HCT116 (cell line): Measurements from ENCODE around the gene CCDC102B. TPM values are rescaled to one million over a fixed set of nuclear protein-coding genes. Genes with fewer than 3 reads are reported as not detected.

Experiments used
- ATAC-seq: fragments of 200-7000 bp; cut with Tn5 transposase; 2 replicates; pipeline ENCODE4 v1.9.1; 2020; ENCODE audit warnings: mild to moderate bottlenecking, moderate library complexity
- BruUV-seq: library from RNA; stranded (reverse); fragments of 400-500 nt; replicated peaks from 2 replicates; lab custom pipeline; 2021; lab: Mats Ljungman, UMichigan
- CTCF ChIA-PET: fragments of 300-600 bp; sonication (Branson Sonifier 250); formaldehyde crosslinking; loops from one replicate; lab custom pipeline; 2021; ENCODE audit warnings: antibody characterized with exemption; lab: Charles Lee
- POLR2A ChIA-PET: fragments of 300-600, 350-600 bp; sonication (Branson Sonifier 250); formaldehyde crosslinking; loops from one replicate; lab custom pipeline; 2021; ENCODE audit warnings: antibody characterized with exemption; lab: Charles Lee
- RAD21 ChIA-PET, 2 experiments: fragments of 300-600 bp; sonication (Branson Sonifier 250); formaldehyde crosslinking; loops; one replicate each; lab custom pipeline; 2023; ENCODE audit warnings: low total read pairs in 2 of 2; ENCODE audit not compliant: uncharacterized antibody in 2 of 2, unreplicated experiment in 2 of 2, low non-redundant PET in 1 of 2; lab: Charles Lee
- DNase-seq: peaks from one replicate; pipeline ENCODE4 v3.0.0-alpha.2; 2010; ENCODE audit warnings: low read depth, low spot score
- H2AFZ ChIP-seq: fragments of 200-600 bp; shearing (Covaris generic), sonication (generic); 2 replicates; pipeline ENCODE4 v1.6.1; 2017; ENCODE audit warnings: low read depth, mixed run types, mixed read lengths, antibody characterized with exemption, low read length; ENCODE audit not compliant: poor library complexity, severe bottlenecking
- H3K27ac ChIP-seq: 2 replicates; pipeline ENCODE4 v1.5.1; 2012; ENCODE audit warnings: low read depth, low read length
- H3K27me3 ChIP-seq: fragments of 200-600 bp; sonication (generic); 2 replicates; pipeline ENCODE4 v1.6.1; 2016; ENCODE audit warnings: mixed run types, low read length, mixed read lengths; ENCODE audit not compliant: insufficient read depth
- H3K36me3 ChIP-seq, 2 experiments: fragments of 200-500 bp in 1 of 2; fragments of 200-600 bp in 1 of 2; sonication (Bioruptor generic) in 1 of 2; sonication (generic) in 1 of 2; 2 replicates each; pipeline versions ENCODE4 v1.5.1 to v1.6.1; 2014 to 2016; ENCODE audit warnings: low read length in 2 of 2, inconsistent platforms in 1 of 2, mixed read lengths in 1 of 2, mixed run types in 1 of 2; ENCODE audit not compliant: insufficient read depth in 2 of 2, control insufficient read depth in 1 of 2
- H3K4me1 ChIP-seq, 2 experiments: fragments of 200-600 bp in 1 of 2; sonication (generic) in 1 of 2; 2 replicates each; pipeline versions ENCODE4 v1.5.1 to v1.6.1; 2012 to 2017; ENCODE audit warnings: low read length in 2 of 2, inconsistent platforms in 1 of 2, mild to moderate bottlenecking in 1 of 2, mixed read lengths in 1 of 2, mixed run types in 1 of 2, moderate library complexity in 1 of 2; ENCODE audit not compliant: insufficient read depth in 2 of 2, control insufficient read depth in 1 of 2
- H3K4me2 ChIP-seq: fragments of 200-600 bp; sonication (generic); 2 replicates; pipeline ENCODE4 v1.6.1; 2017; ENCODE audit warnings: mixed run types, low read length, mixed read lengths
- H3K4me3 ChIP-seq, 2 experiments: fragments of 200-600 bp in 1 of 2; sonication (generic) in 1 of 2; replicated peaks in 1 of 2; 2 replicates each; pipeline ENCODE4 v1.5.1; 2011 to 2016; ENCODE audit warnings: low read length in 2 of 2, control low read depth in 1 of 2, low read depth in 1 of 2, mild to moderate bottlenecking in 1 of 2, mixed read lengths in 1 of 2, mixed run types in 1 of 2
- H3K79me2 ChIP-seq: fragments of 200-600 bp; sonication (generic); 2 replicates; pipeline ENCODE4 v1.6.1; 2017; ENCODE audit warnings: mild to moderate bottlenecking, mixed run types, low read length, moderate library complexity, mixed read lengths; ENCODE audit not compliant: insufficient read depth
- H3K9ac ChIP-seq: fragments of 200-600 bp; sonication (generic); 2 replicates; pipeline ENCODE4 v1.6.1; 2016; ENCODE audit warnings: low read length, mixed read lengths
- H3K9me2 ChIP-seq: fragments of 200-600 bp; sonication (generic), shearing (Covaris generic); 2 replicates; pipeline ENCODE4 v1.6.1; 2017; ENCODE audit warnings: mixed run types, mild to moderate bottlenecking, moderate library complexity; ENCODE audit not compliant: insufficient read depth
- H3K9me3 ChIP-seq, 2 experiments: fragments of 200-500 bp in 1 of 2; fragments of 200-600 bp in 1 of 2; sonication (Bioruptor generic) in 1 of 2; sonication (generic) in 1 of 2; 2 replicates each; pipeline ENCODE4 v1.6.1; 2014 to 2017; ENCODE audit warnings: low read length in 2 of 2, mixed read lengths in 2 of 2, inconsistent platforms in 1 of 2, low read depth in 1 of 2, mild to moderate bottlenecking in 1 of 2, mixed run types in 1 of 2, moderate library complexity in 1 of 2; ENCODE audit not compliant: control insufficient read depth in 1 of 2, insufficient read depth in 1 of 2
- H4K20me1 ChIP-seq: fragments of 200-600 bp; sonication (generic), shearing (Covaris generic); 2 replicates; pipeline ENCODE4 v1.6.1; 2017; ENCODE audit warnings: mixed run types, mild to moderate bottlenecking, moderate library complexity; ENCODE audit not compliant: insufficient read depth
- ATF3 ChIP-seq: IDR thresholded peaks from 2 replicates; pipeline ENCODE4 v1.6.1; 2012
- CBX3 ChIP-seq: IDR thresholded peaks from 2 replicates; pipeline ENCODE4 v1.6.1; 2012; ENCODE audit warnings: low read depth
- ELF1 ChIP-seq: IDR thresholded peaks from 2 replicates; pipeline ENCODE4 v1.6.1; 2012; ENCODE audit warnings: low read depth, borderline replicate concordance
- EZH2 ChIP-seq: fragments of 200-600 bp; sonication (generic); IDR thresholded peaks from 2 replicates; pipeline ENCODE4 v1.6.1; 2017; ENCODE audit warnings: antibody characterized with exemption, mixed run types
- EZH2phosphoT487 ChIP-seq: fragments of 200-600 bp; IDR thresholded peaks from 2 replicates; pipeline ENCODE4 v1.6.1; 2018; ENCODE audit warnings: antibody characterized with exemption, borderline replicate concordance
- FOSL1 ChIP-seq: IDR thresholded peaks from 2 replicates; pipeline ENCODE4 v1.6.1; 2012; ENCODE audit warnings: low read depth
- JUND ChIP-seq: IDR thresholded peaks from 2 replicates; pipeline ENCODE4 v1.6.1; 2012
- MAX ChIP-seq: IDR thresholded peaks from 2 replicates; pipeline ENCODE4 v1.6.1; 2012
- RAD21 ChIP-seq: IDR thresholded peaks from 2 replicates; pipeline ENCODE4 v1.6.1; 2012; ENCODE audit warnings: low read depth, mild to moderate bottlenecking
- REST ChIP-seq: IDR thresholded peaks from 2 replicates; pipeline ENCODE4 v1.6.1; 2012; ENCODE audit warnings: low read depth
- SIN3A ChIP-seq: IDR thresholded peaks from 2 replicates; pipeline ENCODE4 v1.6.1; 2012; ENCODE audit warnings: low read depth
- SP1 ChIP-seq: IDR thresholded peaks from 2 replicates; pipeline ENCODE4 v1.6.1; 2012; ENCODE audit warnings: low read depth
- SRF ChIP-seq: IDR thresholded peaks from 2 replicates; pipeline ENCODE4 v1.6.1; 2012; ENCODE audit warnings: low read depth
- TCF7L2 ChIP-seq: IDR thresholded peaks from 2 replicates; pipeline ENCODE4 v1.7.0; 2011; ENCODE audit warnings: borderline replicate concordance, inconsistent platforms; ENCODE audit not compliant: insufficient read depth, insufficient read length; ENCODE audit errors: extremely low read depth
- YY1 ChIP-seq: IDR thresholded peaks from 2 replicates; pipeline ENCODE4 v1.6.1; 2011; ENCODE audit warnings: low read length, low read depth, moderate library complexity, mild to moderate bottlenecking; ENCODE audit not compliant: insufficient replicate concordance; ENCODE audit errors: extremely low read depth
- ZBTB33 ChIP-seq: IDR thresholded peaks from 2 replicates; pipeline ENCODE4 v1.6.1; 2011; ENCODE audit warnings: mild to moderate bottlenecking, low read length, moderate library complexity; ENCODE audit not compliant: insufficient replicate concordance; ENCODE audit errors: extremely low read depth
- ZNF274 ChIP-seq: fragments of 200-500 bp; sonication (Bioruptor generic); IDR thresholded peaks from 2 replicates; pipeline ENCODE4 v1.6.1; 2014; ENCODE audit warnings: mild to moderate bottlenecking, low read depth, low read length, inconsistent platforms
- intact Hi-C: fragments of 100-400 bp; cut with micrococcal nuclease; formaldehyde crosslinking; loops from 2 replicates; pipeline ENCODE4 v1.10.0; 2022
- total RNA-seq: library from RNA; stranded (reverse); gene quantifications from one replicate; pipeline ENCODE4 v1.2.1, GENCODE V29; 2021; ENCODE audit not compliant: unreplicated experiment

The CCDC102B gene
- total RNA-seq, 1 experiment from 2014 or later: 1.9 TPM

GRCh38 chr18:68922392-68922791 lies 124.5 kb downstream of the CCDC102B start:
- DNase-seq: no peak
- RAD21 ChIA-PET: no interaction called here
- no peak for TF ChIP-seq SP1
- no peak for TF ChIP-seq ZBTB33
- TF ChIP-seq TCF7L2: no peak
- TF ChIP-seq ATF3: no peak
- no peak for TF ChIP-seq FOSL1
- TF ChIP-seq EZH2phosphoT487: no peak
- no peak for TF ChIP-seq SRF
- no peak for TF ChIP-seq ZNF274
- TF ChIP-seq ELF1: no peak
- TF ChIP-seq EZH2: no peak
- no peak for TF ChIP-seq YY1
- TF ChIP-seq MAX: no peak
- no peak for TF ChIP-seq SIN3A
- TF ChIP-seq JUND: no peak
- TF ChIP-seq REST: no peak
- no peak for TF ChIP-seq CBX3
- no peak for TF ChIP-seq RAD21
- Histone ChIP-seq H2AFZ (no peak overlapping the region), H4K20me1 (no peaks in the 10 kb centered on the region), H3K9ac (no peak overlapping the region), H3K9me2 (no peaks in the 10 kb centered on the region), H3K36me3 (no peaks in the 10 kb centered on the region), H3K4me2 (no peak overlapping the region), H3K79me2 (no peaks in the 10 kb centered on the region), H3K4me1 (peaks cover 0 to under 1% of the 10 kb centered on the region in 2 experiments; a peak in 1 of 4 replicates), H3K4me3 (no peak overlapping the region), H3K27ac (no peak overlapping the region), H3K9me3 (no peaks in the 10 kb centered on the region), H3K27me3 (no peaks in the 10 kb centered on the region)
- POLR2A ChIA-PET: no interaction called here
- CTCF ChIA-PET: no interaction called here
- BruUV-seq: no TSS peak
- intact Hi-C loops: loop anchor here (10.0 kb wide), 1 partner anchor 1162 kb away; no protein-coding TSS in a partner anchor
- ATAC-seq: no peak
